Pancreas (tissue), 10 donors: ENCODE results near the gene SH2D1A. TPM values are rescaled to one million over a fixed set of nuclear protein-coding genes. Genes with fewer than 3 reads are reported as not detected.

Experiments used
- ATAC-seq, 4 donors: fragments of 200-7000 bp; cut with Tn5 transposase; one replicate each; pipeline versions ENCODE4 v1.8.0 to v1.9.1; 2020; ENCODE audit warnings: mild to moderate bottlenecking in 4 of 4, moderate library complexity in 4 of 4
- DNase-seq, 6 donors: peaks; one replicate each; pipeline ENCODE4 v3.0.0-alpha.2; 2020
- FAIRE-seq: peaks from 2 replicates; lab custom pipeline; 2012; peaks lifted over from hg19 to GRCh38; lab: Jason Lieb, UNC
- H3K27ac ChIP-seq, 4 donors: fragments of 200-600 bp; sonication (generic); 1 replicate in 3 of 4; 2 replicates in 1 of 4; pipeline versions ENCODE4 v1.5.0 to v1.8.0; 2020
- H3K27me3 ChIP-seq, 4 donors: fragments of 200-600 bp; one replicate each; pipeline ENCODE4 v1.8.0; 2021
- H3K36me3 ChIP-seq, 3 donors: fragments of 200-600 bp; sonication (generic) in 1 of 3; one replicate each; pipeline versions ENCODE4 v1.5.0 to v1.8.0; 2020 to 2021
- H3K4me1 ChIP-seq, 3 donors: fragments of 200-600 bp; one replicate each; pipeline ENCODE4 v1.8.0; 2021
- H3K4me3 ChIP-seq, 4 donors: fragments of 200-600 bp; sonication (generic) in 2 of 4; one replicate each; pipeline versions ENCODE4 v1.5.0 to v1.8.0; 2020 to 2021
- H3K9me3 ChIP-seq, 4 donors: fragments of 200-600 bp; one replicate each; pipeline ENCODE4 v1.8.0; 2021
- WGBS, 2 donors: extraction: QIAGEN DNeasy Blood & Tissue Kit; methylation state at CpG; one replicate each; pipeline ENCODE4 v1.1.7; 2013; 5-methylcytosine and 5-hydroxymethylcytosine counted together
- intact Hi-C, 3 donors: fragments of 100-400 bp; cut with DNase I; formaldehyde crosslinking; loops; one replicate each; pipeline versions ENCODE4 v1.11.1 to v1.14.2; 2022
- polyA plus RNA-seq, 2 donors: library from polyadenylated mRNA; stranded (reverse); fragments of 200-250 nt; gene quantifications; one replicate each; pipeline ENCODE4 v1.2.3, GENCODE V29; 2013
- total RNA-seq, 6 donors: library from RNA; stranded (reverse); fragmentation: NEBNext Ultra II Directional in 4 of 6; extraction: Animal tissue kit (Norgen Biotek cat#: 25700) in 4 of 6; gene quantifications; one replicate each; pipeline versions ENCODE4 v1.2.1 to v1.2.4, GENCODE V29; 2021 to 2023
- TF ChIP-seq, protein P1 (sequence below), 4 donors: fragments of 200-600 bp; sonication (generic) in 3 of 4; IDR thresholded peaks; one replicate each; pipeline versions ENCODE4 v1.5.0 to v1.8.0; 2021; ENCODE audit warnings: antibody characterized with exemption in 4 of 4
- donor health status: healthy with polysubstance abuse.
- donor health status: DM: no; HTN: no; CAD: no; lungs with moderate emphysema.
- donor health status: DM: no; HTN: no; CAD: no.
- donor health status: control.
- donor health status: control.
- donor health status: Bipolar disorder and iron deficiency.
- donor health status: DM: yes; HTN: yes; CAD: no.
- donor health status: DM: no; HTN: no; CAD: no.
- donor health status: DM: no; HTN: no; CAD: no.
- donor health status: DM: yes; HTN: yes; CAD: no.

Gene SH2D1A
- total and polyA plus RNA-seq, 8 donors, result 0.08 to 0.23 (median 0.15) TPM; not detected in 2

GRCh38 chrX:124369722-124370121 lies 23.4 kb downstream of the SH2D1A start:
- ATAC-seq (no peak), FAIRE-seq (no peak), DNase-seq (no peak)
- Histone ChIP-seq H3K27me3 (no peaks in the 10 kb centered on the region), H3K9me3 (no peaks in the 10 kb centered on the region), H3K4me3 (no peak overlapping the region), H3K27ac (no peak overlapping the region), H3K4me1 (no peaks in the 10 kb centered on the region), H3K36me3 (no peaks in the 10 kb centered on the region)
- intact Hi-C loops, result no loop called here
- TF ChIP-seq, protein P1, sequence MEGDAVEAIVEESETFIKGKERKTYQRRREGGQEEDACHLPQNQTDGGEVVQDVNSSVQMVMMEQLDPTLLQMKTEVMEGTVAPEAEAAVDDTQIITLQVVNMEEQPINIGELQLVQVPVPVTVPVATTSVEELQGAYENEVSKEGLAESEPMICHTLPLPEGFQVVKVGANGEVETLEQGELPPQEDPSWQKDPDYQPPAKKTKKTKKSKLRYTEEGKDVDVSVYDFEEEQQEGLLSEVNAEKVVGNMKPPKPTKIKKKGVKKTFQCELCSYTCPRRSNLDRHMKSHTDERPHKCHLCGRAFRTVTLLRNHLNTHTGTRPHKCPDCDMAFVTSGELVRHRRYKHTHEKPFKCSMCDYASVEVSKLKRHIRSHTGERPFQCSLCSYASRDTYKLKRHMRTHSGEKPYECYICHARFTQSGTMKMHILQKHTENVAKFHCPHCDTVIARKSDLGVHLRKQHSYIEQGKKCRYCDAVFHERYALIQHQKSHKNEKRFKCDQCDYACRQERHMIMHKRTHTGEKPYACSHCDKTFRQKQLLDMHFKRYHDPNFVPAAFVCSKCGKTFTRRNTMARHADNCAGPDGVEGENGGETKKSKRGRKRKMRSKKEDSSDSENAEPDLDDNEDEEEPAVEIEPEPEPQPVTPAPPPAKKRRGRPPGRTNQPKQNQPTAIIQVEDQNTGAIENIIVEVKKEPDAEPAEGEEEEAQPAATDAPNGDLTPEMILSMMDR (IDR thresholded peaks at IDR 0.05), result no peak

DNA sequence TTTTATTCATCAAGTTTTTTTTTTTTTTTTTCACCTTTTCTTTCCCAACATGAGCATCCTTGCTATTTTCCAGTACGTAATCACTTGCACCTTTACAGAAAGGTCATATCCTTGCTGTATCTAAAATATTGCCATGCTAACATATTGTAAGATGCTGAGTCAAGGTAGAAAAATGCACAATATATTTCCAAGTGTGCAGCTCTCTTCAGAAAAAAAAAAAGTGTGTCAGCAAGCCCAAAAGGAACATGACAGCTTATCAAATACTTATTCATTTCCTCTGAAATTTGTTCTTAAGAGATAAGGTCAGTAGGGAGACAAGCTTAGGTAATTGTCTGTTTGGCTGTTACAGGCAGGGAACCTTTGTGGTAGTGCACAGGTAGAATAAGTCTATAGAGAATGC lies 27.0 kb downstream of the SH2D1A start:
- FAIRE-seq (no peak), ATAC-seq (no peak), DNase-seq (no peak)
- intact Hi-C loops, result no loop called here
- Histone ChIP-seq H3K36me3 (no peaks in the 10 kb centered on the region), H3K27ac (no peak overlapping the region), H3K9me3 (no peaks in the 10 kb centered on the region), H3K4me1 (peaks cover 0 to 3% (median 0%) of the 10 kb centered on the region in 3 donors), H3K4me3 (no peak overlapping the region), H3K27me3 (no peaks in the 10 kb centered on the region)
- WGBS, 2 donors, result 59 to 81% methylated on average over 1 of the region's 1 CpG
- TF ChIP-seq, protein P1 (IDR thresholded peaks at IDR 0.05), result no peak

DNA sequence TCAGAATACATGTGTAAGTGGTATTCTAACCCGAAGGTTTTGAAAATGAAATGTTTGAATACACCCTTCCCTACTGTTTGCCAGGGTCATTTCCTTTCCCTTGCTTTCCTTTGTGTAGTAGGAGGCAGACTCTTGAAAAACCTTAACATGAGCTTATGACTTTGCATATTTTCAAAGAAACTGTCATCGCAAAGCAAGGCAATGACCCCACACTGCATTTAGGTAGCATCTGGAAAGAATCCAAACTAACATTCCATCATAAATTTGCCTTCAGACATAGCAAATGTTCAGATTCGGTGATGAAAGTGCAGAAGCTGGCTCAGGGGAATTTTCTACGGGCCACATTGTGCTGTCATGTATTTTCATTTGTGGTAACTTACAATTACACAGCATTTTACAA lies 32.3 kb downstream of the SH2D1A start:
- WGBS, 2 donors, result 68 to 79% methylated on average over 4 of the region's 4 CpGs
- TF ChIP-seq, protein P1 (IDR thresholded peaks at IDR 0.05), result no peak
- Histone ChIP-seq H3K4me3 (no peak overlapping the region), H3K4me1 (peaks cover 0 to 3% (median 0%) of the 10 kb centered on the region in 3 donors), H3K27ac (no peak overlapping the region), H3K27me3 (no peaks in the 10 kb centered on the region), H3K36me3 (no peaks in the 10 kb centered on the region), H3K9me3 (no peaks in the 10 kb centered on the region)
- intact Hi-C loops, result no loop called here
- no peak for FAIRE-seq
- no peak for DNase-seq
- no peak for ATAC-seq

DNA sequence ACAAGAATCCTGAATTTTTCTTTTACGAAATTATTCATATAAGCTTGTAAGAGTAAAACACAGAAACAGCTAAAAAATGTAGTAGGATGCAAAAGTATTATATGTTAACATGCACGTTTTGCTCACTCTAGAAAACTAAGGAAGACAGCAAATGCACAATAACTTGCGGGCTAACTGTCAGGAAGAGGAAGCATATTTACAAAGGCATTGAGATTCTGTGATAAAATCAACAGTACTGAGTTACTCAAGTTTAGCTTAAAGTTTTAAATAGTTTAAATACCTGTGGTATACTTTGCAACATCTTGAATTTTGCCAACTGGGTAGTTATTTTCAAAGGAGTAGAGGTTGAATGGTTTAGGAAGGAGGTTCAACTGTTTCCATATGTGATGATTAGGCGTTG lies 37.0 kb downstream of the SH2D1A start:
- intact Hi-C loops, result no loop called here
- Histone ChIP-seq H3K9me3 (no peaks in the 10 kb centered on the region), H3K4me1 (no peaks in the 10 kb centered on the region), H3K36me3 (no peaks in the 10 kb centered on the region), H3K27ac (no peak overlapping the region), H3K4me3 (no peak overlapping the region), H3K27me3 (no peaks in the 10 kb centered on the region)
- 54 to 74% methylated on average over 4 of the region's 4 CpGs for WGBS, 2 donors
- TF ChIP-seq, protein P1 (IDR thresholded peaks at IDR 0.05), result no peak
- DNase-seq (no peak), ATAC-seq (no peak), FAIRE-seq (no peak)

GRCh38 chrX:124386401-124386800 lies 40.0 kb downstream of the SH2D1A start:
- Histone ChIP-seq H3K36me3 (no peaks in the 10 kb centered on the region), H3K27me3 (peaks cover 0 to 4% (median 2%) of the 10 kb centered on the region in 4 donors), H3K27ac (no peak overlapping the region), H3K9me3 (no peaks in the 10 kb centered on the region), H3K4me3 (no peak overlapping the region), H3K4me1 (no peaks in the 10 kb centered on the region)
- DNase-seq (no peak), FAIRE-seq (no peak), ATAC-seq (no peak)
- intact Hi-C loops, result no loop called here
- 46 to 51% methylated on average over 6 of the region's 6 CpGs for WGBS, 2 donors
- TF ChIP-seq, protein P1 (IDR thresholded peaks at IDR 0.05), result no peak
